NCI-H187 (cell line): ENCODE results near the gene LRP6.
"Not testable (repeated sequence)": the region's sequence is repeated elsewhere in the genome, so short reads cannot be mapped to it uniquely, and the experiment has no call there.

ENCODE experiments used
- DNase-seq, 2 experiments: peaks; one replicate each; lab custom pipeline; 2025; lab: John Stamatoyannopoulos, UW

LRP6 gene

DNA sequence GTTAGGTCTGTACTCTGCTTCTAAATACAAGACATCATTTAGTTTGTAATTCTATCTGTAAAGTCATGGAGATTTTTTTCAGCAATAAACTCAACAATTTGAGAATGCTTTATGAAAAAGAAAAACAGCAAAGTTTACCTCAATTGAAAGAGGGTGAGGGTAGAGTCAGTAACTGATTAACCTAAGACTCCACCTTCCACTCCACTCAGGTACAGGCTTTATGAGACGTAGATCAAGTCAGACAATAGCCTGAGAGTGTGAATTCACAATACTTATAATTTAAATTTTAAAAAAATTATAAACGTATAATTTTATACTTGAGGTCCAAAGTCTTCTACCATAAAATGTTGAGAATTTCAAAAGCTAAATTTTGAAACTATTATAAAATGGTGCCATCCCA, 150.2 kb downstream of the LRP6 start:
- DNase-seq, result no peak

DNA sequence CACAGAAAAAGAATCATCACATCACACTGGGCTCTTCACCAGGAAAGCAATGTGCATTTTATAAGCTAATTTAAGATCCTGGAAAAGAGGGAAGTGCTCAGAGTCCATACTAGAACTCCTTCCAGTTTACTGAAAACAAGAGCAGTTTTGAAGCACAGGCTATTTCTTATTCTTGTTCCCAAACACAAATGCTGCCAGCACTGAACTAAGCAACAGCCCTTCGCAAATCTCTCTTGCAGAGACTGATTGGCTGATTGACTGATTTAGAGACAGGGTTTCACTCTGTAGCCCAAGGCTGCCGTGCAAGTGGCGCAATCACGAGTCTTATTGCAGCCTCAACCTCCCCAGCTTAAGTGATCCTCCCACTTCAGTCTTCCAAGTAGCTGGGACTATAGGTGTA, 151.3 kb downstream of the LRP6 start:
- no peak for DNase-seq

DNA sequence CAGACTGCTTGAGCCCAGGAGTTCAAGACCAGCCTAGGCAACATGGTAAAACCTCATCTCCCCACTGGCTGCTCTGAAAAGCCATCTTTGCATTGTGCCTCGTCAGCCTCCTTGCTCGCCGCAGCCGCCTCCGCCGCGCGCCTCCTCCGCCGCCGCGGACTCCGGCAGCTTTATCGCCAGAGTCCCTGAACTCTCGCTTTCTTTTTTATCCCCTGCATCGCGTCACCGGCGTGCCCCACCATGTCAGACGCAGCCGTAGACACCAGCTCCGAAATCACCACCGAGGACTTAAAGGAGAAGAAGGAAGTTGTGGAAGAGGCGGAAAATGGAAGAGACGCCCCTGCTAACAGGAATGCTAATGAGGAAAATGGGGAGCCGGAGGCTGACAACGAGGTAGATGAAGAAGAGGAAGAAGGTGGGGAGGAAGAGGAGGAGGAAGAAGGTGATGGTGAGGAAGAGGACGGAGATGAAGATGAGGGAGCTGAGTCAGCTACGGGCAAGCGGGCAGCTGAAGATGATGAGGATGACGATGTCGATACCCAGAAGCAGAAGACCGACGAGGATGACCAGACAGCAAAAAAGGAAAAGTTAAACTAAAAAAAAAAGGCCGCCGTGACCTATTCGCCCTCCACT, 155.8 kb downstream of the LRP6 start:
- DNase-seq, result not testable (repeated sequence)

DNA sequence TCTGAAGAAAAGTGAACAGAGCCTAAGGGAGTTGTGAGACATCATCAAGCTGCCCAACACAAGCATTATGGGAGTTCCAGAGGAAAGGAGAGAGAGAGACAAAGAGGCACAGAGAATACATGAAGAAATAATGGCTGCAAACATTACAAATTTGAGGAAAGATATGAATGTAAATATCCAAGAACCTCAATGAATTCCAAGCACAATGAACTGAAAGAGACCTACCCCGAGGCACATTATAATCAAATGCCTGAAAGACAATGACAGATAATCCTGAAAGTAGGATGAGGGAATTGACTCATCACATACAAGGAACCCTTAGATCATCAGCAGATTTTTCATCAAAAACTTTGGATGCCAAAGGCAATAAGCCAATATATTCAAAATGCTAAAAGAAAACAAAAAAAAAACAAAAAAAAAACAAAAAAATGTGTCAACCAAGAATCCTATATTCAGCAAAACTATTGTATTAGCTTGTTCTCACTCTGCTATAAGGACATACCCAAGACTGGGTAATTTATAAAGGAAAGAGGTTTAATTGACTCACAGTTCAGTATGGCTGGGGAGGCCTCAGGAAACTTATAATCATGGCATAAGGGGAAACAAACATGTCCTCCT, 158.3 kb downstream of the LRP6 start:
- no peak for DNase-seq

DNA sequence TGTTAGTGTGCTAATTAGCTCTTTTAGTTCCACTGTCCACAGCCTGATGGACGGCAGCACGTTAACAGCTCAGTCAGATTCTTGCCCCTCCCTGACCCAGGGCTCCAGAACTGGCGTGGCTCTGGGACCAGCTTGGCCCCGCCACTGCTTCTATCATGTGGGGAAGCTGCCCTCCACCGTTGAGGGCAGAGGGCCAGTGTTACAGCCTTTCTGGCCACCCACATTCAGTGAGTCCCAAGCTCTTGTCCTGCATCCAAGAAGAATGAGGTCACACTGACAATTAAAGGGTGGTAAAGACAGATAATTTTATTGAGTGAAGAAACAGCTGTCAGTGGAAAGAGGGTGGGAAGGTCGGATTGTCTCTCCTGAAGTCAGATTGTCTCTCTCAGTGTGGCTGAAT, 159.2 kb downstream of the LRP6 start:
- no peak for DNase-seq

DNA sequence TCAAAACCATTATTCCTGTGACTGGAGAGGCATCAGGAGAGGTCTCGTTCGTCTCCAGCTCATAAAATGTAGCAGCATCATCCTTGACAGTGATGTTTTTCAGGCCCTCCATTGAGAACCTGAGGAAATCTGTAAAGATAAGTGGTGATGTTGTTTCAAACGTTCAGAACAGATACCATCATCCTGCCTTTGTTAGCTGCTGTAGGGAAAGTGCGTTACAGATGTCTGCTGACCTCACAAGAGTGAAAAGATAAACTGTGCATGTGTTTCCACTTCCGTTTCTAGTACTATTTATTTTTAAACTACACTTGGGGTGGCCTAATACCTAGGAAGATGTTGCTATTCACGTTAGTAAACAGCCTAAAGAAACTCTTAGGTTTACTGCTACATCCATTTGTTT, 167.7 kb downstream of the LRP6 start:
- no peak for DNase-seq

DNA sequence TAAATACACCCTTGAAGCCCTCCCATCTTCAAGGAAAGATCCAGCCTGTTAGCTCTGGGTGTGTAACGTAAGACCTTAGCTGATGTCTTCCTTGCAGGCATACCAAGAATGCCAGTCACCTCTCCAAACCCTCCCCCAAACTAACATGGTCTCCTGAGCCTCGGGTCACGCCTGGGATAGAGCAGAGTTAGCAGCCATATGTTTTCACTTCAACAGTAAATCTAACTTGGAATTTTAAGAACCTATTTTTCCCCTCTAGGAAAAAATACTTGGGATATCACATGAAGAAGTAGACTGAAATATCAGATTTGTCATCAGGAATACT, 168.2 kb downstream of the LRP6 start:
- no peak for DNase-seq

DNA sequence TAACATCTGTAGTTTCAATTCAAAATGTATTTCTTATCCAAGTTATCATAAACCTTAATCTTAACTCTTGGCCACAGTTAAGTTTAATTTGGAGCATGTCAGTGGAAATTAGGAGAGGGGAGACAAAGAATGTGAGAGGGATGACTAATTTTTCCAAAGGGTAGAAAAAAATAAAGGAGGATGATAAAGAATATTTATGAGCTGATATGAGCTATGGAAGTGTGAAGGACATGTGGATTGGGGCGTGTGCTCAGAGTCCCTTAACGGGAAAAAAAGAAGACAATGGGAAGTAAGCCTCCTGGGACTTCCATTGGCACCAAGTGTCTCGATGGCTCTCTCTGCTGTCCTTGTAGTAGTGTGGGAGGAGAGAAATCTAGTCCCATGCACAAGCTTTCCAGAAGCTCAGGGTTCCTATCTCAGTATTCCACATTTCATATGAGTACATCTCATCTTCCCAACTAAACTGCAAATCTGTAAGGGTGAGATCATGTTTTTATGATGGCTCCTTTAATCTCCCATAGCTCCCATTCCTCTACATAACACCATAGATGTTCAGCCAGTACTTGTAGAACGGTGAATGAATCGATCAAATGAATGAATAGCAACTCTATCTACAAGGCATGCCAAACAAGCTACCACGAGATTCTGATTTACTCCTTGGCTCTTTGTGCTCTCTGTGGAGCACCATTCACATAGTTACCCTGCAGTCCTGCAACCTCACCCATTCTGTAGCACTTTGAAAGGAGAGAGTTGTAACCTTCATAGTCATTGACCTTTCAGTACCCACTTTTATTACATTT, 168.8 kb downstream of the LRP6 start:
- DNase-seq, result no peak

DNA sequence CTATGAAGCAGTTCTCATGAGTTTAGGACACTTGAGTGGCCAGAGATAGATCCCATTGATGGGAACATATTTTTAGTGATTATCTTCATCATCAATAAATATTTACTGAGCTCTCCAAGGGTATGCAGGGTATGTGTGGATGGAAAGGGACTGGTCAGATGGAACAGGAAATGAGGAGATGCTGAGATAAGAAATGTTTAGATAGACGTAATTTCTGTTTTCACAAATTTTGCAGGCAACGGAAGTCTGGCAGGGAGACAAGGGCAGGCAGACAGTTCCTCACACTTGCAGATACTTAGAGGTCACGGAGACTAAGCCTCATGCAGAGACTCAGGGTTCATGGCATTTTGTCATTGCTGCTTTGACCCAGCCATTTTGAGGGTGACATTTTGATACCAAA, 171.8 kb downstream of the LRP6 start:
- DNase-seq, result no peak

DNA sequence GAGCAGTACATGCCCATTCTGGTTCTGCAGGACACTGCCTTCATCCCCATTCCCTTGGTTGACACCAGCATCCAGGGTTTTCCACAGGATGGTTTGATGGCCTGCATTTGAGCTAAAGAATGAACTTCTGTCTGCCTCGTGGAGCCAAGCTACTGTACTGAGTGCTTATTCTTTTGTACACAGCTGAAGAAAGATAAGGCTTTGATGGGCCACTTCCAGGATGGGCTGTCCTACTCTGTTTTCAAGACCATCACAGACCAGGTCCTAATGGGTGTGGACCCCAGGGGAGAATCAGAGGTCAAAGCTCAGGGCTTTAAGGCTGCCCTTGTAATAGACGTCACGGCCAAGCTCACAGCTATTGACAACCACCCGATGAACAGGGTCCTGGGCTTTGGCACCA, 172.4 kb downstream of the LRP6 start:
- DNase-seq, result no peak

DNA sequence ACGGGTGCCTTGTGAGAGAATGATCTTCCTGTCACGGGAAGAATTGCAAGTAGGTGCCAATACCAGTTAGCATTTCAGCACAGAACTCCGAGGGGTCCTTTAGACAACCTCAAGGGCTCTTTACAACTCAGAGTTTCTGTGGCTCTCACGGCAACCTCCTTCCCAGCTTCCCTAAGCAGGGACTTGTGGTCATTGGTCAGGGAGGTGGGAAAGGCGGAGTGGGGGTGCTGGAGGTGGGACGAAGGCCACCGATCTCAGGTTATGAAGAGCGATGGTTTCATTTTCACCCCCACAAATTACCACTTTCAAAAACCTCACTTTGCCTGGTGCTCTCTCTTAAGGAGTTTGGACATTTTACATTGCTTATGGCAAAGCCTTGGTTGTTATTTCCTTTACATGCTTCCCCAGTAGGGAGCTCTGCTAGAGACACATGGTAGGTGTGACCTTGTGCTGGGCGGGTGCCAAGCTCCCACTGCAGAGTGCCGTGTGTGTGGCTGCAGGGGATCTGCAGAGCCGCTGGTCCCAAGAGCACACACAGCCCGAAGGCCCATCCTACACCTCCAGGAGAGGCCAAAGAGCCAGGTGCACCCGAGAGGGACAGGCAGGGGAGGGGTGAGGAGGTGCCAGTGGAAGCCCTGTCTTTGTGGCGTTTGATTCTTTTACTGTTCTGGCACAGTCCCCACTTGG, 174.7 kb downstream of the LRP6 start:
- DNase-seq, result no peak

DNA sequence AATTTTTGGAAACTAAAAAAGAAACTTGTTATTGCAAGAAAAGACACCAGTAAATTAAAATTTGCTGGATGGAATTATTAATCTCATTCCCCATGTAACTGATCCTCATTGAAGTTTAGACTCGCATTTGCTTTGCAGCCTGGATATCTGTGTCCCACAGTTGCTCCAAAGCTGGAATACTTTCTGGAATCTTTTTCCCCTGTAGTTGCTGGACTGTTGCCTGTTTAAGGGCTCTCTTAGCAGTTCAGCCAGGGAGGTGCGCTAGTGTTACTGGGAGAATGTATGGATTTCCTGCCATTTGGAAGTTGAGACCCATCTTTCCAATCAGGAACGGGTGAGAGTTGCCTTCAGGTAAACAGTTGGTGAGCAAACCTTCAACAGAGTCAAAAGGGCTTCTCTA, 175.8 kb downstream of the LRP6 start:
- DNase-seq, result no peak

DNA sequence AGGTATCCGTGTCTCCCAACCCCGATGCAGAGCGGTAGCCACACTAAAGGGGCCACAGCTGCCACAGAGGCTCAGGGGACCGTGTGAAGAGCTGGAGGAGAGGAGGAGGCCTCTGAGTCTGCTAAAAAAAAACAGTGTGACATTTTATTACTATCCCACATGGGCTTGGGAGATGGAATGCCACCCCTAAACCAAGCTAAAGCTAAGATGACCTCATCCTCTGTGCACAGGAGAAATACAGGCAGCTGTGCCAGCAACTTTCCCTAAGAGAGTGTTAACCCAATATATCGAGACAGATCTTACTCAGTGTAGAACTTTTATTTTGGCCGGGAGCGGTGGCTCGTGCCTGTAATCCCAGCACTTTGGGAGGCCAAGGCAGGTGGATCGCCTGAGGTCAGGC, 178.1 kb downstream of the LRP6 start:
- no peak for DNase-seq

DNA sequence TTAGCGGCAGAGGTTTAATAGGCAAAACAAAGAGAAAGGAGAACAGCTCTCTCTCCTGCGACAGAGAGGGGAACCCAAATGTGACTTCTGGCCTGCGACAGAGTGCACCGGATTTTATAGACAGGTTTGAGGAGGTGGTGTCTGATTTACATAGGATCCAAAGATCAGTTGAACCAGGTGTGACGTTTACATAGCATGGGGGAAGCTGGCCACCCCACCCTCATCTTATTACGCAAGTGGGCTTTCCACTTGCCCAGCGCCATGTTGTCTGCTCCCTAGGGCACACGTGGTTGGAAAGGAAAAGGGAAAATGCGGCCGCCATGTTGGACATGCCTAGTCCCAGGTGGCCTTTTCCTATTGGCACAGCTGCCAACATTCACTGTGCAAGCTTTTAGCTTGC, 178.7 kb downstream of the LRP6 start:
- DNase-seq, result no peak

DNA sequence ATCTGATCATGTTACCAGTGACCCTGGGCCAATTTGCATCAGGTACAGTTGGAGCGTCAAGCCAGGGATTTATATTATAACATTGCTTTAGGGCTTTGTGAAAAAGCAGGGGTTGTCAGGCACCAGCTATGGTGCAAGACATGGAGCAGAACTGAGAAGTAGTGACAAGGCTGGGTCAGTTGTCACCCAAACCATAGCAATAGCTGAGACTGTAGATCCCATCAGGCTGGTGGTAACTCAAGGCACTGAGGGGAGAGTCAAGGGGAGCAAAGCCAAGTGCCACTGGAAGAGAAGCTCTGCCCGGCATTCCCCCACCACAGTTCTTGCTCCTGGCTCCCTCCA, 179.2 kb downstream of the LRP6 start:
- no peak for DNase-seq

DNA sequence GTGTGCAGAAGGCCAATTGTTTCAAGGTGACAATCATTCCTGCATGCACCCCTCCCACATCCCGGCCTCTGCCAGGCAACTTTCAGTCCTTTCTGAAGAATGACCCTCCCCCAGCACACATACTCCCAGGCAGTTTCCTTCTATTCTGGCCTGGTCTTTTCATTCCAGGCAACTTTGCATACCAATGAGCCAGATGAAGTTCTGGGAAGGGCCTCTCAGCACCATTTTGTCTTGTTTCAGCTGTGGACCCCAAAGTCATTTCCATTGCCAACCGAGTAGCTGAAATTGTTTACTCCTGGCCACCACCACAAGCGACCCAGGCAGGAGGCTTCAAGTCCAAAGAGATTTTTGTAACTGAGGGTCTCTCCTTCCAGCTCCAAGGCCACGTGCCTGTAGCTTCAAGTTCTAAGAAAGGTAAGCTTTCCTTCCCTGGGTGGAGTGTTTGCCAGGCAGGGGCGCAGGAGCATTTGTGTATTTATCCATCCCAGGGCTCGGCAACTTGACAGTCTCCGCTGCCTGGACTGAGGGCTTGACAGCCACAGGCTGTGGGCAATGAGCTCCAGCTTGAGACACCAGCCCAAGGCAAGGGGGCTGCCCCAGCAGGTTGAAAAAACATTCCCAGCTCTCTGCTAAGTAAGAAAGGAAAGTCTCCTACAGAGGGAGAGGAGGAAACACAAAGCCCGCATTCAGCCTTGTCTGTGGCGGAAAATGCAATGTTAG, 179.7 kb downstream of the LRP6 start:
- no peak for DNase-seq

DNA sequence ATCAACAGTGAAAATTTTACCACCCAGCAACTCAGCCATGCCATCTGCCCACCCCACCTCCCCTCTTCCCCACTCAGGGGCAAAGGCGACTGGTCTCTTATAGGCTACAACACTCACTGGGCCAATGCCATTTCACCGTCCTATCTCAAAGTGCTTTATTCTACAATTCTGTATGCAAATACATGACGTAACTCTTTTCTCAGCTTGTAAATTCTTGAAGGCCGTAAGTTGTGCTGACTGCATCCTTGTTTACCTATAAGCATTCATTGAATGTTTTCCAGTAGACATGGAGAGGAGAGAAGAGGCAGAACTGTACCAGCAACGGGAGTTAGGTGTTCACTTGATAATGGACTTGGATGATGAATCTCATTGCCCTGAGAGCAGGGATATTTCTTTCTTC, 180.5 kb downstream of the LRP6 start:
- DNase-seq, result no peak

DNA sequence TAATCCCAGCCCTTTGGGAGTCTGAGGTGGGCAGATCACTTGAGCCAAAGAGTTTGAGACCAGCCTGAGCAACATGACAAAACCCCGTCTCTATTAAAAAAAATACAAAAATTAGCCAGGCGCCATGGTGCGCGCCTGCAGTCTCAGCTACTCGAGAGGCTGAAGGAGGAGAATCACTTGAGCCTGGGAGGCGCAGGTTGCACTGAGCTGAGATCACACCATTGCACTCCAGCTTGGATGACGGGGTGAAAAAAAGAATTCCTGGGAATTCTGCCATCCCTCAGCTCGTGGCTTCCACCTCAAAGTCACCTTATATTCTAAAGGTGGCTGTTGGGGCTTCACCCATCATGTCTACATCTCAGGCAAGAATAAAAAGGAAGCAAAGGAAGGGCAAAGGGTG, 183.2 kb downstream of the LRP6 start:
- DNase-seq, result no peak

DNA sequence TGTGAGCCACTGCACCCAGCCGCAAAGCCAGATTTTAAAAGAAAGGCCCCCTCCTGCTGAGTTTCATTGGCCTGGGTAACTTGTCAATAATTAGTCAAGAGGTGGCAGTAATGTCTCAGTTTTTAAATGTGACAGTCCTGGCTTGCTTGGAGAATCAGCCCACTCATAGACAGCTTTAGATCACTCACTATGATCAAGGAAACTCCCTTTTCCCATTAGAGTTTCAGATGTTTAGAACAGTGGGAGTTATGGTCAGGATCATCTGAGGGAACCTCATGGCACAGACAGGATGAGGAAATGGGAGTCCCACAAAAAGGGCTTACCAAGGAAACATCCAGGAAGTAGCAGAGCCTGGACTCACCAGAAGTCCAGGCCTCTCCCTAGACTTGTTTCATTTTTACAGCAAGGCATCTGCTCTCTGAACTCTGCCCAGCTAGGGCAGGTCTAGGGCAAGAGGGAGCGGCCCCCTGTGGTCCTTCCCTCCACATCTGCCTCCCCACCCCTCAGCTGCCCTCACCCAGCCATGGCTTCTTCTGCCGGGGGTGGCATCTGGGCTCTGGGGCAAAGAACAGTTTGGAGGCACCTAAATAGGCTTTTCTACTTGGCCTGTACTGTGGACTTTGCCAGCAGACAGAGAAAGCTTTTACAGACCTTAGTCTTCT, 184.9 kb downstream of the LRP6 start:
- DNase-seq, result no peak

DNA sequence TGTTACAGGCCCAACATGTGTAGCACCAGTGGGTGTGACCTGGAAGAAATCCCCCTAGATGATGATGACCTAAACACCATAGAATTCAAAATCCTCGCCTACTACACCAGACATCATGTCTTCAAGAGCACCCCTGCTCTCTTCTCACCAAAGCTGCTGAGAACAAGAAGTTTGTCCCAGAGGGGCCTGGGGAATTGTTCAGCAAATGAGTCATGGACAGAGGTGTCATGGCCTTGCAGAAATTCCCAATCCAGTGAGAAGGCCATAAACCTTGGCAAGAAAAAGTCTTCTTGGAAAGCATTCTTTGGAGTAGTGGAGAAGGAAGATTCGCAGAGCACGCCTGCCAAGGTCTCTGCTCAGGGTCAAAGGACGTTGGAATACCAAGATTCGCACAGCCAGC, 187.6 kb downstream of the LRP6 start:
- DNase-seq, result no peak

DNA sequence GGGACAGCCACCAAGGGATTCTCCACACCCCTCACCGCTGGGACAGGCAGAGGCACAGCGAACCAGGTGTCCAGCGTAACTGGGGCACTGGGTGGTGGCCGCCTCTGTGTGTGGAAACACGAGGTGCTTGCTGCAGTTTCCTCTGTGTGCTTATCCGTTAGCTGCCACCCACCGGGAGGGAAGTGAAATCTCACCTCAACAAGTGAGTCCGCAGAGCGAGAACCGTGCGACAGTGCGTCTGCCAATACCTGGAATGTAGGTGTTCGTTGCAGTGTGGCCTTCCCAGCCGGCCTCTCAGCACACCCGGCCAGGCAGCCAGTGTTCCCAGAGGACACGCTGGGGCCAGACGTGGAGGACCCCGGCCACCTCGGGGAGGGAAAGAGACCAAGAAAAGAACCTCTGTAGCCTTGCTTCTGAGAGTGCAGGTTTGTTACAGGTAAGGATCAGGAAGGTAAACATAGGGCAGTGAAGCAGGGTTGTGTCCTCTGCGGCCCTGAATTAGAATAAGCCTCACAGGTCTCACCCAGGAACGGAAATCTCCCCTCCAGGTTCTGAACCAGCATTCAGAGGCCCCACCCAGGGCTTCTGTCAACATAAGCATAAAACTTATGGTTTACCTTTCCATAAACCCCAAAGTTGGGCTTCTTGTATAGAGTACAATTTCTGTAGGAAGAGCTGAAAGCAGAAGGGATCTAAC, 194.6 kb downstream of the LRP6 start:
- no peak for DNase-seq
